SK-N-SH (cell line): ENCODE results near the gene ANO10. TPM values are rescaled to one million over a fixed set of nuclear protein-coding genes. Genes with fewer than 3 reads are reported as not detected.

Experiments used
- CTCF ChIA-PET: fragments of 300-600, 350-600 bp; formaldehyde crosslinking; extraction: SDS; loops from one replicate; lab custom pipeline; 2021; lab: Yijun Ruan, JAX
- POLR2A ChIA-PET: fragments of 350-600 bp; sonication (Branson Sonifier 250); formaldehyde crosslinking; extraction: SDS; loops from one replicate; lab custom pipeline; 2020; ENCODE audit warnings: antibody characterized with exemption, inconsistent platforms; lab: Yijun Ruan, JAX
- DNase-seq: peaks from one replicate; pipeline ENCODE4 v3.0.0; 2012
- H2AFZ ChIP-seq: fragments of 200-600 bp; sonication (generic); 2 replicates; pipeline ENCODE4 v1.8.1; 2016; ENCODE audit warnings: antibody characterized with exemption, mild to moderate bottlenecking, low read depth
- H3F3A ChIP-seq: fragments of 200-600 bp; sonication (generic); replicated peaks from 2 replicates; pipeline ENCODE3; 2016; ENCODE audit warnings: antibody characterized with exemption, mild to moderate bottlenecking; ENCODE audit not compliant: insufficient read depth
- H3K27ac ChIP-seq, 2 experiments: fragments of 200-500 bp in 1 of 2; fragments of 200-600 bp in 1 of 2; sonication (Bioruptor generic) in 1 of 2; sonication (generic), shearing (Covaris generic) in 1 of 2; 2 replicates each; pipeline versions ENCODE4 v1.5.1 to v1.6.1; 2014 to 2016; ENCODE audit warnings: low read depth in 2 of 2, inconsistent platforms in 1 of 2, low read length in 1 of 2, mild to moderate bottlenecking in 1 of 2, mixed read lengths in 1 of 2
- H3K27me3 ChIP-seq: fragments of 200-600 bp; sonication (generic), shearing (Covaris generic); 2 replicates; pipeline ENCODE4 v1.6.1; 2016; ENCODE audit warnings: mixed run types; ENCODE audit not compliant: insufficient read depth
- H3K36me3 ChIP-seq, 2 experiments: fragments of 200-500 bp in 1 of 2; fragments of 200-600 bp in 1 of 2; sonication (Bioruptor generic) in 1 of 2; sonication (generic) in 1 of 2; replicated peaks in 1 of 2; 2 replicates each; pipeline versions ENCODE3 to v1.5.1; 2014 to 2016; ENCODE audit warnings: low read length in 1 of 2, mild to moderate bottlenecking in 1 of 2; ENCODE audit not compliant: insufficient read depth in 2 of 2, control insufficient read depth in 1 of 2
- H3K4me1 ChIP-seq, 2 experiments: fragments of 200-500 bp in 1 of 2; fragments of 200-600 bp in 1 of 2; sonication (Bioruptor generic) in 1 of 2; sonication (generic), shearing (Covaris generic) in 1 of 2; 2 replicates each; pipeline versions ENCODE4 v1.5.1 to v1.6.1; 2014 to 2016; ENCODE audit warnings: low read depth in 1 of 2, low read length in 1 of 2, mixed run types in 1 of 2; ENCODE audit not compliant: insufficient read depth in 2 of 2, control insufficient read depth in 1 of 2
- H3K4me2 ChIP-seq: fragments of 200-600 bp; sonication (generic), shearing (Covaris generic); 2 replicates; pipeline ENCODE4 v1.6.1; 2017; ENCODE audit warnings: mixed run types
- H3K4me3 ChIP-seq, 2 experiments: fragments of 200-500 bp in 1 of 2; fragments of 200-600 bp in 1 of 2; sonication (Bioruptor generic) in 1 of 2; sonication (generic), shearing (Covaris generic) in 1 of 2; 2 replicates each; pipeline versions ENCODE4 v1.5.1 to v1.8.1; 2014 to 2016; ENCODE audit warnings: low read depth in 2 of 2, inconsistent platforms in 1 of 2, low read length in 1 of 2, mild to moderate bottlenecking in 1 of 2, mixed read lengths in 1 of 2, moderate library complexity in 1 of 2
- H3K79me2 ChIP-seq: fragments of 200-600 bp; sonication (generic); 2 replicates; pipeline ENCODE4 v1.8.1; 2017; ENCODE audit warnings: mild to moderate bottlenecking; ENCODE audit not compliant: insufficient read depth
- H3K9ac ChIP-seq: fragments of 200-600 bp; sonication (generic); 2 replicates; pipeline ENCODE4 v1.6.1; 2017; ENCODE audit warnings: mixed run types
- H3K9me2 ChIP-seq: fragments of 200-600 bp; sonication (generic); 2 replicates; pipeline ENCODE4 v1.6.1; 2017; ENCODE audit warnings: mixed run types
- H3K9me3 ChIP-seq: fragments of 200-600 bp; sonication (generic); 2 replicates; pipeline ENCODE4 v1.6.1; 2017; ENCODE audit warnings: mixed run types, mild to moderate bottlenecking, moderate library complexity
- H4K20me1 ChIP-seq: fragments of 200-600 bp; sonication (generic); 2 replicates; pipeline ENCODE4 v1.6.1; 2017; ENCODE audit warnings: mild to moderate bottlenecking, mixed run types; ENCODE audit not compliant: insufficient read depth
- EP300 ChIP-seq, 2 experiments: IDR thresholded peaks; 2 replicates each; pipeline versions ENCODE4 v1.4.0 to v1.6.1; 2012; ENCODE audit warnings: borderline replicate concordance in 1 of 2, low read depth in 1 of 2, low read length in 1 of 2
- EZH2phosphoT487 ChIP-seq: fragments of 200-600 bp; sonication (generic); IDR thresholded peaks from 2 replicates; pipeline ENCODE4 v1.6.1; 2017; ENCODE audit warnings: low read depth, mixed run types, mild to moderate bottlenecking, antibody characterized with exemption, moderate library complexity, borderline replicate concordance
- FOSL2 ChIP-seq: IDR thresholded peaks from 2 replicates; pipeline ENCODE4 v1.4.0; 2012; ENCODE audit warnings: low read depth, mild to moderate bottlenecking, moderate library complexity, borderline replicate concordance
- FOXM1 ChIP-seq: IDR thresholded peaks from 2 replicates; pipeline ENCODE4 v1.4.0; 2012; ENCODE audit warnings: low read depth, mild to moderate bottlenecking
- GABPA ChIP-seq: IDR thresholded peaks from 2 replicates; pipeline ENCODE4 v1.4.0; 2012; ENCODE audit warnings: low read depth, mild to moderate bottlenecking
- GATA2 ChIP-seq: sonication (generic); formaldehyde crosslinking; IDR thresholded peaks from 2 replicates; pipeline ENCODE4 v1.5.0; 2020; ENCODE audit warnings: mild to moderate bottlenecking, missing genetic modification reagents
- IRF3 ChIP-seq: fragments of 150-350 bp; IDR thresholded peaks from 2 replicates; pipeline ENCODE4 v1.6.1; 2016; ENCODE audit warnings: mild to moderate bottlenecking, low read depth, low read length
- JUND ChIP-seq: IDR thresholded peaks from 2 replicates; pipeline ENCODE4 v1.4.0; 2012
- MEF2A ChIP-seq: IDR thresholded peaks from 2 replicates; pipeline ENCODE4 v1.4.0; 2012; ENCODE audit warnings: low read depth, borderline replicate concordance
- PBX3 ChIP-seq: IDR thresholded peaks from 2 replicates; pipeline ENCODE4; 2012
- RCOR1 ChIP-seq: fragments of 150-350 bp; IDR thresholded peaks from 2 replicates; pipeline ENCODE4 v1.6.1; 2017; ENCODE audit warnings: antibody characterized with exemption, low read length
- REST ChIP-seq: IDR thresholded peaks from 2 replicates; pipeline ENCODE4 v1.6.1; 2012; ENCODE audit warnings: mild to moderate bottlenecking, low read depth, low read length, moderate library complexity
- RXRA ChIP-seq: IDR thresholded peaks from 2 replicates; pipeline ENCODE4 v1.4.0; 2012; ENCODE audit warnings: low read depth, mild to moderate bottlenecking, borderline replicate concordance
- SMC3 ChIP-seq: IDR thresholded peaks from 2 replicates; pipeline ENCODE4 v1.6.1; 2012; ENCODE audit warnings: low read depth, low read length, improper control_type of control experiment
- TAF1 ChIP-seq: IDR thresholded peaks from 2 replicates; pipeline ENCODE4 v1.6.1; 2012; ENCODE audit warnings: low read depth, mild to moderate bottlenecking, low read length, moderate library complexity, borderline replicate concordance
- USF1 ChIP-seq: IDR thresholded peaks from 2 replicates; pipeline ENCODE4 v1.4.0; 2012; ENCODE audit warnings: low read depth, borderline replicate concordance
- YY1 ChIP-seq: IDR thresholded peaks from 2 replicates; pipeline ENCODE4 v1.4.0; 2012; ENCODE audit warnings: low read depth, mild to moderate bottlenecking
- ZBTB33 ChIP-seq: IDR thresholded peaks from 2 replicates; pipeline ENCODE4 v1.4.0; 2012; ENCODE audit warnings: low read depth, borderline replicate concordance
- WGBS: methylation state at CpG from one replicate; pipeline ENCODE4 v1.1.6; 2017; ENCODE audit warnings: low lambda C conversion rate; 5-methylcytosine and 5-hydroxymethylcytosine counted together
- polyA plus RNA-seq, 3 experiments: library from polyadenylated mRNA; depleted of rRNA; stranded (reverse); fragments of >200 nt; gene quantifications; 2 replicates each; pipeline ENCODE4 v1.2.3, GENCODE V29; 2012

Gene ANO10
- polyA plus RNA-seq, 1 of the 3 experiments (the other 2 are of a cell fraction), result 16.8 TPM

GRCh38 chr3:43534675-43535074, 87.1 kb downstream of the ANO10 start:
- no peak overlapping the region for H3K9ac ChIP-seq
- no peak overlapping the region for H2AFZ ChIP-seq
- H3K4me3 ChIP-seq, result no peak overlapping the region
- H4K20me1 ChIP-seq, result no peaks in the 10 kb centered on the region
- peaks cover 6% of the 10 kb centered on the region for H3F3A ChIP-seq
- no peaks in the 10 kb centered on the region for H3K27me3 ChIP-seq
- WGBS, result 88% methylated on average over 1 of the region's 1 CpG
- peaks cover 0 to 2% of the 10 kb centered on the region in 2 experiments; a peak in 2 of 4 replicates for H3K4me1 ChIP-seq
- TF ChIP-seq REST, result no peak
- TF ChIP-seq TAF1, result no peak
- no peak for TF ChIP-seq MEF2A
- no peak for TF ChIP-seq FOXM1
- no peak for TF ChIP-seq SMC3
- no peak for TF ChIP-seq IRF3
- no peak for TF ChIP-seq RCOR1
- TF ChIP-seq YY1, result no peak
- no peak for TF ChIP-seq ZBTB33
- TF ChIP-seq PBX3, result no peak
- no peak for TF ChIP-seq USF1
- no peak for TF ChIP-seq GABPA
- no peak for TF ChIP-seq EZH2phosphoT487
- no peak for TF ChIP-seq FOSL2
- no peak for TF ChIP-seq RXRA
- TF ChIP-seq EP300 (IDR thresholded peaks at IDR 0.05; ENCODE audit: borderline replicate concordance in 1 of 2, low read depth in 1 of 2, low read length in 1 of 2), result no peak
- TF ChIP-seq JUND, result no peak
- TF ChIP-seq GATA2 (CRISPR knock-in tag), result no peak
- H3K9me3 ChIP-seq, result no peaks in the 10 kb centered on the region
- H3K9me2 ChIP-seq, result no peaks in the 10 kb centered on the region
- DNase-seq, result no peak
- ChIA-PET CTCF (interaction anchor here (1.7 to 2.4 kb wide), 4 partner anchors 9 to 665 kb away, joined by 4 to 9 read pairs (median 8); no protein-coding TSS in a partner anchor), POLR2A (no interaction called here)
- no peaks in the 10 kb centered on the region for H3K79me2 ChIP-seq
- H3K36me3 ChIP-seq, result peaks cover 3 to 5% of the 10 kb centered on the region in 2 experiments
- H3K27ac ChIP-seq, result no peak overlapping the region
- no peak overlapping the region for H3K4me2 ChIP-seq
